ENCODE results near the gene KHDC1L.
"Not testable (repeated sequence)": the region's sequence is repeated elsewhere in the genome, so short reads cannot be mapped to it uniquely, and the experiment has no call there.

KHDC1L gene

DNA sequence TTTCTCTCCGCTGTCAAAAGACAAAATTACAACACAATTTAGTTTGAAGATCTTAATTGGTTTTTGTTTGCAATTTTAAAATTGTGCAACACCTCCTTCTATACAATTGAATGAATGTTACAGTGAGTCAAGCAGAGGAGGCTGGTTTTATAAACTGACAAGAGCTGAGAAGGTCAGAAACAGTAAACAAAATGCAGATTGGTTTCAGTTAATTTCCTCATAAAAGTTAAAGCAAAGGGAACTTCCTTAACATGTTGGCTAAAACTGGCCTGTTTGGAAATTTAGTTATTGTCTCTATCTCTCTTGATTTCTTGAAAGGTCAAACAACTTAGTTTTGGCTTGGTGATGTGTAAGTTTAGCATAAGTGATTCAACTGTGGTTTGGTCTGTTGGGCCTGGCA lies 22.2 kb downstream of the KHDC1L start:
- DNase-seq, result no peak

DNA sequence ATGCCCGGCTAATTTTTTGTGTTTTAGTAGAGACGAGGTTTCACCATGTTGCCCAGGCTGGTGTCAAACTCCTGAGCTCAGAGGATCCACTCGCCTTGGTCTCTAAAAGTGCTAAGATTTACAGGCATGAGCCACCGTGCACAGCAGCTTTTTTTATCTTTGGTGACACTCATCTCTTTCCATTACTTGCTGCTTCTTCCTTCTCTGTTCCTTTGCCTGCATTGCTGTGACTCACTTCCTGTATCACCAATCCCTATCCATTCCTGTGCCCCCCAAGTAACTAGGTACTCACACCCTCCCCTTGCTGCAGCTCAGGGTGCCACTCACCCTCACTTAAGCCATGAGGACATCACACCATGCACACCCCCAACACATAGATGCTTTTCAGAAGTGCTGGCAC lies 24.6 kb downstream of the KHDC1L start:
- no peak for DNase-seq

DNA sequence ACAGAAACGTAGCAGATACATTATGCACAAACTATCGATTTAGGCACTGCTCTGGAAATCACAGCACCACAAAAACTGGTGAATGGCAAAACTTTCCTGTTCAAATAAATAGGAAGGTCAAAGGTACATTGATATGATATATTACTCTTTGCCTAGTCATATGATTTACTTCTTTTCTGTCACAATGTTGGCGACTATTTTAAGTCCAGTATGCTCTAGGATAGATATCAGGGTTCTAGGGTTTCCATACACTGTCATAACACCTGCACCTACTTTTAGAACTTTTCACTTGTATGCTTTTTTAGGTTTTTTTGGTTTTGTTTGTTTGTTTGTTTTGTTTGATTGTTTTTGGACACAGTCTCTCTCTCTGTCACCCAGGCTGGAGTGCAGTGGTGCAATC lies 25.0 kb downstream of the KHDC1L start:
- DNase-seq, result no peak

DNA sequence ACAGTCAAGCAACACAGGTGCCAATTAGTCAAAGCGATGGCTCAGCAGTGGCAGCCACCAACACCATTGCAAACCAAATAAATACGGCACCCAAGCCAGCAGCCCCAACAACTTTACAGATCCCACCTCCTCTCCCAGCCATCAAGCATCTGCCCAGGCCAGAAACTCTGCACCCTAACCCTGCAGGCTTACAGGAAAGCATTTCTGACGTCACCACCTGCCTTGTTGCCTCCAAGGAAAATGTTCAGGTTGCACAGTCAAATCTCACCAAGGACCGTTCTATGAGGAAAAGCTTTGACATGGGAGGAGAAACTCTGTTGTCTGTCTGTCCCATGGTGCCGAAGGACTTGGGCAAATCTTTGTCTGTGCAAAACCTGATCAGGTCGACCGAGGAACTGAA lies 30.6 kb downstream of the KHDC1L start:
- no peak for DNase-seq

DNA sequence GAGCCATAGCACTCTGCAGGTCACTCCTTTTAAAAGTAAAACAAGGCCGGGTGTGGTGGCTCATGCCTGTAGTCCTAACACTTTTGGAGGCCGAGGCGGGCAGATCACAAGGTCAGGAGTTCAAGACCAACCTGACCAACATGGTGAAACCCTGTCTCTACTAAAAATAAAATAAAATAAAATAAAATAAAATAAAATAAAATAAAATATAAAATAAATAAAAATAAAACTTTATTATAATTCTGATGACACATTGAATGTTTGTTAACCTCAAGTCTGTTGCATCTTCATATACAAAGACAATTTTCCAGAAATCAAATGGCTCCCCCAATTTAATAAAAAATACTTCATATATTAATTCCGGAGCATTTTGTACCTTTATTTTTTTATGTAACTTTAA lies 32.0 kb downstream of the KHDC1L start:
- not testable (repeated sequence) for DNase-seq

DNA sequence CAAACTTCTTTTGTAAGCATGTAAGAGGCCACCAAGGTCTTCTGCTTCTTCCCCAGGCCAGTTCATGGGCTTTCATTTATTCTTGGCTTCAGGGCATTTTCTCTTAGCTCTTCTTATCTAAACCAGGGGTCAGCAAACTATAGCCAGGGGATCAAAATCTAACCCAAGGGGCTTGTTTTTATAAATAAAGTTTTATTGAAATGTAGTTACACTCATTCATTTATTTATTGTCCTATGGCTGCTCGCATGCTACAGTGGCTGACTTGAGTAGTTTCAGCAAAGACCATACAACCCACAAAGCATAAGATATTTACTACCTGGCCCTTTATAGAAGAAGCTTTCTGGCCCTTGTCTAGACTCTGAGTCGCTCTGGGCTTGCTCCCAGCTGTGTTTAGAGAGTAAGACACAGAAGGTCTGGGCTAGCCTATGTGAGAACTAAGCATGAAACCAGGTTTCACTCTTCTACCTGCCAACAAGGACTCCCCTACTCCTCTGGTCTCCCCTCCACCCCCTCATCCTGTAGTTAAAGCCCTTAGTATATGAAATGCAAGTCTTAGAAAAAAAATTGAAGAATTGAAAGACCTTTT lies 43.2 kb downstream of the KHDC1L start:
- no peak for DNase-seq

DNA sequence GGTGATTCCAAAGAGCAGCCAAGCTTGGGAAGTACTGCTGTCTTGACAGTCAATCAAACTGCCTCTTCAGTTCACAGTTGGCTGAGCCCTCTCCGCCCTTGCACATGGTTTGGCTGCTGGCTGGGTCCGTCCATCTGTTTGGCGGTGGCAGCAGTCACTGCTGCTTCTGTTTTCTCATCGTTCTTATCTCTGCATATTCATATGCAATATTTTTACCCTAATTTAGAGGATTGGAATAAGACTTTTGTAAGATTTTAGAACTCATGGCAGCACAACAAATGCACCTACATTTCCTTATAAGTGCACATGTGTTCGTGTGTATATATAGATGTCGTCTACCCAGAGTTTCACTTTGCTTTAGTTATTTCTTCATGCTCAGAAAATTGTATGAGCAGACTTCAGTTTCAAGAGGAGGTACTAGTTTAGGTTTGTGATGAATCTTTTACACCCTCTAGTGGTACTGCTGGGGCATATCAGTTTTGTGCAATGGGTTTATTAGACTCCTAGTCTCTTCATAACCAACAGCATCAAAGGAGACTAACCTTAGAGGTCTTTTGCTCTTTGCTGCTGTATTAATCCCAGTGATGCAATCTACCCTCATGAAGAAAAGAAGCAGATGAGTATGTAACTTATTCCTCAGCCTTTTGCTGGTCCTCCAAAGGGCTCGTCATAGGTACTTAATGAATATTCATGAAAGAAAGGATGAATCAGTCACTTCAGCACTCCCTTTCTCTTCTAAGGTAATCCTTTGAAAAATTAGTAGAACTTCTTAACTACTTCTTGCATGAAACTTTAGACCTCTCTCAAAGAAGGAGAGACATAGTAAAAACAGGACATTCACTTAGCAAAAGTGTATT lies 44.3 kb downstream of the KHDC1L start:
- DNase-seq, result peak; percentile 45

DNA sequence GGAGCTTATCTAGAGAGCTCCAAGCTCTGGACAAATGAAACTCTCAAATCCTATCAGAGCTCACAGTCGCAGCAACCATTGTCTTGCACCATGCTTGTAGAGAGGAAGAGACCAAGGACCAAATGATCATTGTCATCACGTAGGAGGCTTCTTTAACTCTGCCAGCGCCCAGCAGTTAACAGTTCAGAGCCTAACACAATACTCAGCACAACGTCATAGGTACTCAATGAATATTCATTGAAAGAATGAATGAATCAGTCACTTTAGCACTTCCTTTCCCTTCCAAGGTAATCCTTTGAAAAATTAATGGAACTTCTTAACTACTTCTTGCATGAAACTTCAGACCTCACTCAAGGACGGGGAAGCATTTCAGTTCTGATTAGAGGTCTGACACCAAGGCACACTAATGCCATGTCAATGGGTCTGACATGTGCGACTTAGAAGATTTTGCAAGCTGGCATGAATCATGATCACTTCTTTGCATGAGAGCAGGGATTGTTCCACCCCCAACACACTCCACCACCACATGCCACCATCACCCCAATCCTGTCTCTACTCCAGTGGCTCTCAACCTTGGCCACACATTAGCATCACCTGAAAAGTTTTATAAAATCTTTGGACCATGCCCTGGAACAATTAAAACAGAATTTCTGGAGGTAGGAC lies 45.1 kb downstream of the KHDC1L start:
- DNase-seq, result no peak

DNA sequence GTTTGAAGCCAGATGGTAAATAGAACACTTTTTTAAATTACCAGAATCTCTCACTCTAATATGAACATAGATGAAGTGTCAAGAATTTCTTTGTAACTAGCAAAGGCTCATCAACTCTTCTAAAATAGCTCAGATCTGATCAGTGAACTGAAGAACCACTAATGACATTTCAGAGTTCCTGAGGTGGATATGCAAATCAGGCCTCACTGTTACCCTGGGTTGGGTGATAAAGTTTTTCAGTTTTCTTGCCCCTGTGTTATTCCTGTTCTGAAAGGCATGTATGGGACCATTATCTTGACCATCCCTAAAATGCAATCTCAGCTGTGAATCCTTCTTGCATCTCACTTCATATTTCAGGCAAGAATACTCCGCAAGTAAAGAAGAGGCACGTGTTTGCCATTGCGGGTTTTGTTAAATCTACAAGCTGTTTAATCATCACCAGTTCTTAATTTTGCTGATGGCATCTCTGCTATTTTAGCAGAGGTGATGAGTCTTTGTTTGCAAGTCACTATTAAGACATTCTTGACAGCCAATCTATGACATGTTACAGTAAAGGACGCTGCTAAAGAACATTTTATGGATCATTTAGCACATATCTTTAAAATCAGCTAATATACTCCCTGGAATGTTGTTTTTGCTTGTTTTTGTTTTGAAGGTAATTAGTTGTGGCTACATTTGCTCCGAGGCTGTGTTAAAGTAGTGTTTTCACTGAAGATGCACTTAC lies 47.9 kb downstream of the KHDC1L start:
- DNase-seq, result no peak

DNA sequence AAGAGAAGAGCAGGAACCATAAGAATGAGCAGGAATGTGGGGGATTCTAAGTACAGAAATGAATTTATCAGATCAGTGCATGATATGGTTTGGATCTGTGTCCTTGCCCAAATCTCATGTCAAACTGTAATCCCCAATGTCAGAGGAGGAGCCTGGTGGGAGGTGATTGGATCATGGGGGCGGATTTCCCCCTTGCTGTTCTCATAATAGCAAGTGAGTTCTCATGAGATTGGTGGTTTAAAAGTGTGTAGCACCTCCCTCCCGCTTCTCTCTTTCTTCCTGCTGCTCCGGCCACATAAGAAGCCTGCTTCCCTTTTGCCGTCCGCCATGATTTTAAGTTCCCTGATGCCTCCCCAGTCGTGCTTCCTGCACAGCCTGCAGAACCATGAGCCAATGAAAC lies 49.2 kb downstream of the KHDC1L start:
- no peak for DNase-seq

DNA sequence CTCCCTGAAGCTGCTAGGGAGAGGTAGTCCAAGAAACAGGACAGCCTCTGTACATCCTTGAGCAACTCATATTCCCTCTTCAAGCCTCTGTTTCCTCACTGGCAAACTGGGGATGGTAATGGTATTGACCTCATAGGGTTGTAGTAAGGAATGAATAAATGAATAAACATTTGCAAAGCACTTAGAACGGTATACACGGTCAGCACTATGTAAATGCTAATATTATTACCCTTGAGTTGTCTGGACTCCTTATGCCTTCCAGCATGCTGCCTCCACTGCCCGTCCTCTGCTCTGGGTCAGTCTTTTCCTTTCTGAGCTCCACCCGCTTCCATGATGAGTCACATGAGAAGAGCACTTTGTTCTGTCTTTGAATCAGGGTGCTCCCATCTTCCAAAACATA lies 50.6 kb downstream of the KHDC1L start:
- no peak for DNase-seq

Measured in NCI-H1105 (cell line).